GM12891 (cell line): ENCODE results near the gene OR11H7.

Experiments
- POLR2A ChIP-seq: IDR thresholded peaks from 2 replicates; pipeline ENCODE4 v1.6.1; 2011; ENCODE audit warnings: low read depth, low read length, control low read depth
- POLR2AphosphoS5 ChIP-seq: IDR thresholded peaks from 2 replicates; pipeline ENCODE4 v1.6.1; 2011; ENCODE audit warnings: low read depth, low read length, control low read depth
- POU2F2 ChIP-seq: IDR thresholded peaks from 2 replicates; pipeline ENCODE4 v1.6.1; 2011; ENCODE audit warnings: low read depth, mild to moderate bottlenecking, control low read depth, low read length, moderate library complexity
- TAF1 ChIP-seq: IDR thresholded peaks from 2 replicates; pipeline ENCODE4 v1.6.1; 2011; ENCODE audit warnings: low read depth, low read length, control low read depth

- TF ChIP-seq POLR2A (no peak), POU2F2 (no peak), POLR2AphosphoS5 (no peak), TAF1 (no peak)
These were observed 49.6 kb downstream of the OR11H7 start for GRCh38 chr14:20278414-20278813.
